Pancreas (tissue), 10 donors: Measurements from ENCODE around the gene DDX10. TPM values are rescaled to one million over a fixed set of nuclear protein-coding genes. Genes with fewer than 3 reads are reported as not detected.

Experiments used
- ATAC-seq, 4 donors: fragments of 200-7000 bp; cut with Tn5 transposase; one replicate each; pipeline versions ENCODE4 v1.8.0 to v1.9.1; 2020; ENCODE audit warnings: mild to moderate bottlenecking in 4 of 4, moderate library complexity in 4 of 4
- DNase-seq, 6 donors: peaks; one replicate each; pipeline ENCODE4 v3.0.0-alpha.2; 2020
- FAIRE-seq: peaks from 2 replicates; lab custom pipeline; 2012; peaks lifted over from hg19 to GRCh38; lab: Jason Lieb, UNC
- H3K27ac ChIP-seq, 4 donors: fragments of 200-600 bp; sonication (generic); 1 replicate in 3 of 4; 2 replicates in 1 of 4; pipeline versions ENCODE4 v1.5.0 to v1.8.0; 2020
- H3K27me3 ChIP-seq, 4 donors: fragments of 200-600 bp; one replicate each; pipeline ENCODE4 v1.8.0; 2021
- H3K36me3 ChIP-seq, 3 donors: fragments of 200-600 bp; sonication (generic) in 1 of 3; one replicate each; pipeline versions ENCODE4 v1.5.0 to v1.8.0; 2020 to 2021
- H3K4me1 ChIP-seq, 3 donors: fragments of 200-600 bp; one replicate each; pipeline ENCODE4 v1.8.0; 2021
- H3K4me3 ChIP-seq, 4 donors: fragments of 200-600 bp; sonication (generic) in 2 of 4; one replicate each; pipeline versions ENCODE4 v1.5.0 to v1.8.0; 2020 to 2021
- H3K9me3 ChIP-seq, 4 donors: fragments of 200-600 bp; one replicate each; pipeline ENCODE4 v1.8.0; 2021
- WGBS, 2 donors: extraction: QIAGEN DNeasy Blood & Tissue Kit; methylation state at CpG; one replicate each; pipeline ENCODE4 v1.1.7; 2013; 5-methylcytosine and 5-hydroxymethylcytosine counted together
- intact Hi-C, 3 donors: fragments of 100-400 bp; cut with DNase I; formaldehyde crosslinking; loops; one replicate each; pipeline versions ENCODE4 v1.11.1 to v1.14.2; 2022
- polyA plus RNA-seq, 2 donors: library from polyadenylated mRNA; stranded (reverse); fragments of 200-250 nt; gene quantifications; one replicate each; pipeline ENCODE4 v1.2.3, GENCODE V29; 2013
- total RNA-seq, 6 donors: library from RNA; stranded (reverse); fragmentation: NEBNext Ultra II Directional in 4 of 6; extraction: Animal tissue kit (Norgen Biotek cat#: 25700) in 4 of 6; gene quantifications; one replicate each; pipeline versions ENCODE4 v1.2.1 to v1.2.4, GENCODE V29; 2021 to 2023
- TF ChIP-seq, protein P1 (sequence below), 4 donors: fragments of 200-600 bp; sonication (generic) in 3 of 4; IDR thresholded peaks; one replicate each; pipeline versions ENCODE4 v1.5.0 to v1.8.0; 2021; ENCODE audit warnings: antibody characterized with exemption in 4 of 4
- donor health status: healthy with polysubstance abuse.
- donor health status: DM: no; HTN: no; CAD: no; lungs with moderate emphysema.
- donor health status: DM: no; HTN: no; CAD: no.
- donor health status: control.
- donor health status: control.
- donor health status: Bipolar disorder and iron deficiency.
- donor health status: DM: yes; HTN: yes; CAD: no.
- donor health status: DM: no; HTN: no; CAD: no.
- donor health status: DM: no; HTN: no; CAD: no.
- donor health status: DM: yes; HTN: yes; CAD: no.

Gene DDX10
- total and polyA plus RNA-seq, 8 donors: 10.9 to 18.4 (median 16.5) TPM

DNA sequence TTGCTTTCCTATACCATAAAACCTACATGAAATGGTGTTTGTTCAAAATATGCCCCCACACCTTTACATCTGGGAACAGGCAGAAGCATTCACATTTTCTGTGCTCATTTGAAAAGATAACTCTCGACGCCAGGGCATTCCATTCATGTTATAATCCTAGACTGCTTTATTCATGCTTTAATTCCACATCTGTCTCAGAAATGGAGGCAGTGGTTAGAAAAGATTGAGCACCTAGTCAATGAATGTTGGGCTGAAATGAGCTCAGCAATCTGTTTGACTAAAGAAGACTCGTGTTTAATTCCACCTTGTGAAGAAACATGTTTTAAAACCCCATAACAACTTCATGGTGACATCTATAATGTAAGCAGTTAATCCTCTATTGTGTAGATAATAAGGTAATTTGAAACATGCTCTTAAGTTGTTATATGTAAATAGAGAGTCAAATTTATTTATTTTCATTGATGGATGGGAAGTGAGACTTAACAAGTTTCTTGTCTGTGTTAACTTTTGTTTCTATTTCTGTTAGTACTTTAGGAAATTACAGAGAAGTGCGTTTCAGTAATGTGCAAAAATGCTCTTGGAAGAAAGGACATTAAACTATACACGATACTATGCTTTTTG lies 217.5 kb downstream of the DDX10 start:
- WGBS, 2 donors: 83 to 86% methylated on average over 5 of the region's 5 CpGs
- Histone ChIP-seq H3K36me3 (no peaks in the 10 kb centered on the region), H3K4me3 (no peak overlapping the region), H3K4me1 (no peaks in the 10 kb centered on the region), H3K27ac (no peak overlapping the region), H3K9me3 (no peaks in the 10 kb centered on the region), H3K27me3 (no peaks in the 10 kb centered on the region)
- no peak for ATAC-seq
- TF ChIP-seq, protein P1, sequence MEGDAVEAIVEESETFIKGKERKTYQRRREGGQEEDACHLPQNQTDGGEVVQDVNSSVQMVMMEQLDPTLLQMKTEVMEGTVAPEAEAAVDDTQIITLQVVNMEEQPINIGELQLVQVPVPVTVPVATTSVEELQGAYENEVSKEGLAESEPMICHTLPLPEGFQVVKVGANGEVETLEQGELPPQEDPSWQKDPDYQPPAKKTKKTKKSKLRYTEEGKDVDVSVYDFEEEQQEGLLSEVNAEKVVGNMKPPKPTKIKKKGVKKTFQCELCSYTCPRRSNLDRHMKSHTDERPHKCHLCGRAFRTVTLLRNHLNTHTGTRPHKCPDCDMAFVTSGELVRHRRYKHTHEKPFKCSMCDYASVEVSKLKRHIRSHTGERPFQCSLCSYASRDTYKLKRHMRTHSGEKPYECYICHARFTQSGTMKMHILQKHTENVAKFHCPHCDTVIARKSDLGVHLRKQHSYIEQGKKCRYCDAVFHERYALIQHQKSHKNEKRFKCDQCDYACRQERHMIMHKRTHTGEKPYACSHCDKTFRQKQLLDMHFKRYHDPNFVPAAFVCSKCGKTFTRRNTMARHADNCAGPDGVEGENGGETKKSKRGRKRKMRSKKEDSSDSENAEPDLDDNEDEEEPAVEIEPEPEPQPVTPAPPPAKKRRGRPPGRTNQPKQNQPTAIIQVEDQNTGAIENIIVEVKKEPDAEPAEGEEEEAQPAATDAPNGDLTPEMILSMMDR (IDR thresholded peaks at IDR 0.05): no peak
- intact Hi-C loops: no loop called here
- no peak for FAIRE-seq
- no peak for DNase-seq

DNA sequence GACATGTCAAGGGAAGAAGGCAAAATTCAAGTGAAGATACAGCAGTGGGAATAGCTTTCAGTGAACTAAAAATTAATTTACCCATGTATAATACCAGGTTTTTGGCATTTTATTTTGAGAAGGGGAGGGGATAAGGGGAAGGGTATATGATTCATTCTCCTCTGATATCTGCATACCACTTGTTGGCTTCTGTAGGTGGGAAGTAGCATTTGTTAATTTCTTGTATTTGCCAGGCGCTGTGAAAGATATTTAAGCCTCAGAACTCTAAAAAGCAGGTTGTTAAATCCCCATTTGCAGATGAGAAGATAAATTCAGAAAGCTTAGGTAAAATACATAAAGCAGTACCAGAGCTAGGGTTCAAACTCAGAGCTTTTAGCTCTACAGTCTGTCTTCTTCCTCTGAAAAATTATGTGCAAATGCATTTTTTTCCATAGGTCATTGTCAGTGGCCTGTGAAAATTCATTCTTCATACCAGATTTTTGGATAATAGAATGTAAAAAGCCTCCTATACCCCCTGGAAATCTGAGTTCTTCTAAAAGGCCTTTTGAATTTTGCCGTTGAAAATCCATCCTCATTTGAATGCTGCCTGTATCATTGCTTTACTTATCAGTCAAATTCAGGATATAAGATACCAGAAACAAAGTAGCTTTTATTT lies 221.3 kb downstream of the DDX10 start:
- Histone ChIP-seq H3K9me3 (no peaks in the 10 kb centered on the region), H3K4me1 (no peaks in the 10 kb centered on the region), H3K36me3 (no peaks in the 10 kb centered on the region), H3K4me3 (no peak overlapping the region), H3K27me3 (no peaks in the 10 kb centered on the region), H3K27ac (no peak overlapping the region)
- FAIRE-seq (no peak), DNase-seq (no peak), ATAC-seq (no peak)
- TF ChIP-seq, protein P1 (IDR thresholded peaks at IDR 0.05): no peak
- intact Hi-C loops: no loop called here
- 74 to 75% methylated on average over 2 of the region's 2 CpGs for WGBS, 2 donors

DNA sequence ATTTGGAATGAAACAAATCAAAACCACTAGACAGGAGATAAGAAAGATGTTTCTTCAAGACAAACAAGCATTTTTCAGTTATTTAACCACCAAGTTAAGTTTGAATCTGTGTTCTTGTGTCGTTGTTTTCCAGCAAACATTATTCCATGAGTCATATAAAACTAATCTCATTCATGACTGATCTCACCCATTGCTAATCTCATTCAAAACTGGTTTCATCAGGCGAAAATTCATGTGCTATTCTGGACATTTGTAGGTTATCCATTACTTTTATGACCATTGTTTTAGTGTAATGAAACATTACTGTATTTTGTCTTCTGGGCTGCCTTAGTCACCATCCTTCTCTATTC lies 221.8 kb downstream of the DDX10 start:
- Histone ChIP-seq H3K36me3 (no peaks in the 10 kb centered on the region), H3K4me3 (no peak overlapping the region), H3K27ac (no peak overlapping the region), H3K27me3 (no peaks in the 10 kb centered on the region), H3K9me3 (no peaks in the 10 kb centered on the region), H3K4me1 (no peaks in the 10 kb centered on the region)
- intact Hi-C loops: no loop called here
- ATAC-seq: no peak
- no peak for DNase-seq
- 56 to 68% methylated on average over 2 of the region's 2 CpGs for WGBS, 2 donors
- TF ChIP-seq, protein P1 (IDR thresholded peaks at IDR 0.05): no peak
- FAIRE-seq: no peak

DNA sequence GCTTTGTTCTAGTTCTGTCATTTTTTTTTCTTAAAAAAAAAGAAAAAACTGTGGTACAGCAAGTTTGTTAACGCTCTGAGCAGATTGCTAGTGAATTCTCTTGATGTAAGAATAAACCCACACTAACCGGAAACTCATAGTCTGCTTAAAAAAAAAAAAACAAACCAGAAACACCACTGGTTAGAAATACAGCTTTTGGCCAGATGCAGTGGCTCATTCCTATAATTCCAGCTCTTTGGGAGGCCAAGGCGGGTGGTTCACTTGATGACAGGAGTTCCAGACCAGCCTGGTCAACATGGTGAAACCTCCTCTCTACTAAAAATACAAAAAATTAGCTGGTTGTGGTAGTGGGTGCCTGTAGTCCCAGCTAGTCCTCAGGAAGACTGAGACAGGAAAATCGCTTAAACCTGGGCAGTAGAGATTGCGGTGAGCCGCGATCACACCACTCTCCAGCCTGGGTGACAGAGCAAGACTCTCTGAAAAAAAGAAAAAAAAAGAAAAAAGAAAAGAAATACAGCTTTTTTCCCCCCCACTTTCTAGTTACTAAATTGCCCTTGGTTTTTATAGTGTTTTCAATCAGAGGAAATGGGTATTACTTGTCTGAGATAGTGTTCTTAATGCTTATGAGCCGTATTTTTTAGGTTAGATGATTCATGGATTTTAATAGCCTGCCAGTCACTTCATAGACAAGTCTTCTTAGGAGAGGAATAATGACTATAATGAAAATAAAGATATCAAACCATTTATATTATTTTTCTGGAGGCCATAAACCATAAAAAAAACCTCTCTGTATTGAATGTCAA lies 222.8 kb downstream of the DDX10 start:
- Histone ChIP-seq H3K36me3 (no peaks in the 10 kb centered on the region), H3K4me1 (no peaks in the 10 kb centered on the region), H3K27me3 (no peaks in the 10 kb centered on the region), H3K9me3 (no peaks in the 10 kb centered on the region), H3K4me3 (no peak overlapping the region), H3K27ac (no peak overlapping the region)
- DNase-seq: no peak
- FAIRE-seq: no peak
- intact Hi-C loops: no loop called here
- TF ChIP-seq, protein P1 (IDR thresholded peaks at IDR 0.05): no peak
- WGBS, 2 donors: 91 to 96% methylated on average over 8 of the region's 8 CpGs
- ATAC-seq: no peak
